ENCODE measurements around the gene ERAL1. TPM values are rescaled to one million over a fixed set of nuclear protein-coding genes. Genes with fewer than 3 reads are reported as not detected.
A peak's percentile ranks its signal among the peaks of the same experiment; 100 is the strongest.
"Not testable (repeated sequence)": the region's sequence is repeated elsewhere in the genome, so short reads cannot be mapped to it uniquely, and the experiment has no call there.

Gene ERAL1
- total RNA-seq, 4 donors from 2014 or later, result 39.4 to 45.2 (median 41.6) TPM

- WGBS, 2 donors, result 66 to 72% methylated on average over 5 of the region's 5 CpGs
- intact Hi-C loops (cut with DNase I; ENCODE audit: low total_unique reads), result no loop called here
- DNase-seq (ENCODE audit: low spot score in 2 of 2), result no peak
- TF ChIP-seq CTCF (IDR thresholded peaks at IDR 0.05), result no peak
- TF ChIP-seq POLR2A (IDR thresholded peaks at IDR 0.05), result no peak
- no peak overlapping the region for H3K4me3 ChIP-seq (ENCODE audit: low read depth, poor library complexity, severe bottlenecking)
These were observed 35.2 kb downstream of the ERAL1 start for GRCh38 chr17:28889996-28890395.

GRCh38 chr17:28891201-28891600 lies 36.4 kb downstream of the ERAL1 start:
- DNase-seq (ENCODE audit: low spot score in 2 of 2), result no peak
- intact Hi-C loops (cut with DNase I; ENCODE audit: low total_unique reads), result no loop called here
- WGBS, 2 donors, result 90 to 95% methylated on average over 1 of the region's 1 CpG
- H3K4me3 ChIP-seq (ENCODE audit: low read depth, poor library complexity, severe bottlenecking), result no peak overlapping the region
- TF ChIP-seq CTCF (IDR thresholded peaks at IDR 0.05) (no peak), POLR2A (IDR thresholded peaks at IDR 0.05) (no peak)

DNA sequence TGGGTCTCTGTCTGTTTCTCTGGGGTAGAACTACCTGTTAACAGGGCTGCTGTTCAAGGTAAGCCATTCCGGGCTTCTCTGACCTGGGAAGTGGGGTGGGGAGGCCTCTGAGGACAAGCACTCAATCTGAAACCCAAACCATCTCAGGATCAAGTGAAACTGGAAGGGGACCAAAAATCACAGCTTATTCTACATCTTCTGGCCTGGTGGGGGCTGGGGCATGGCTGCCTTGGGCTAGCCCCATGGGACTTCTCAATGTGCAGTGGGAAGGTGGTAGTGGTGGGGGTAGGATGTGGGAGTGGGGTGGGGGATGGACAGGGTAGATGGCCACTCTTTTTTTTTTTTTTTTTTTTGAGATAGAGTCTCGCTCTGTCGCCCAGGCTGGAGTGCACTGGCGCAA lies 37.2 kb downstream of the ERAL1 start:
- DNase-seq (ENCODE audit: low spot score in 2 of 2), result no peak
- 89 to 92% methylated on average over 4 of the region's 4 CpGs for WGBS, 2 donors
- intact Hi-C loops (cut with DNase I; ENCODE audit: low total_unique reads), result no loop called here
- TF ChIP-seq CTCF (IDR thresholded peaks at IDR 0.05), result no peak
- no peak for TF ChIP-seq POLR2A (IDR thresholded peaks at IDR 0.05)
- no peak overlapping the region for H3K4me3 ChIP-seq (ENCODE audit: low read depth, poor library complexity, severe bottlenecking)

GRCh38 chr17:28893248-28894183 lies 38.7 kb downstream of the ERAL1 start:
- intact Hi-C loops (cut with DNase I; ENCODE audit: low total_unique reads); H3K4me3 ChIP-seq (ENCODE audit: low read depth, poor library complexity, severe bottlenecking); DNase-seq (ENCODE audit: low spot score in 2 of 2): not testable (repeated sequence)
- WGBS, 2 donors, result 53 to 55% methylated on average over 16 of the region's 16 CpGs

DNA sequence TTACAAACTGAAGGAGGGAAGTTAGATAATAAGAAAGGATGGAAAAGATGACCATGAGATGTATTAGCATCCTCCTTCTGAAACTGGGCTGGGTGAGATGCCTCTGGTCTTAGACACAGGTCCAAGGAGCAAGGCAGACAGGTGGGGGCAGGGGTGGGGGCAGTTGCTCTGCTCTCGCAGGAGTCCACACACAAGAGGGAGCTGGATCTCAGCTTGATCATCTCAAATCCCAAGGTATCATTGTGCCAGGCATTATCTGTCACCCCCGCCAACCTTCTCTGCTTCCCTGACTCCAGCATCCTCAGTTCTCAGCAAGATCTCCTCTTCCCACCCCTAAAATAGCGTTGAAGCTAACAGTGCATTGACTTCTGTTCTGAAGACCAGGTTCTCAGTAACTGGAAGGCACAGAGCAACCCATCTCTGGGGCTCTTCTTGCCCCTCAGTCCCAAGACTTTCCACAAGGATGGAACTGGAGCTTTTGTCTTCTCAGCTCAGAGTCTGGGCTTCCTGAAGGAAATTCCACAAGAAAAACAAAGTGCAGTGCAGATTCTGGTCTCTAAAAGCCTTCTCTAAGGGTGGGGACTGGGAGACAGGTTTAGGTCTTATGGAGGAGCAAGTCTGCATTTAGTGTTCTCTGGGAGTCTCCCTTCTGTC lies 41.1 kb downstream of the ERAL1 start:
- DNase-seq (ENCODE audit: low spot score in 2 of 2), result no peak
- TF ChIP-seq CTCF (IDR thresholded peaks at IDR 0.05) (no peak), POLR2A (IDR thresholded peaks at IDR 0.05) (no peak)
- intact Hi-C loops (cut with DNase I; ENCODE audit: low total_unique reads), result no loop called here
- WGBS, 2 donors, result 35 to 40% methylated on average over 3 of the region's 3 CpGs
- no peak overlapping the region for H3K4me3 ChIP-seq (ENCODE audit: low read depth, poor library complexity, severe bottlenecking)

DNA sequence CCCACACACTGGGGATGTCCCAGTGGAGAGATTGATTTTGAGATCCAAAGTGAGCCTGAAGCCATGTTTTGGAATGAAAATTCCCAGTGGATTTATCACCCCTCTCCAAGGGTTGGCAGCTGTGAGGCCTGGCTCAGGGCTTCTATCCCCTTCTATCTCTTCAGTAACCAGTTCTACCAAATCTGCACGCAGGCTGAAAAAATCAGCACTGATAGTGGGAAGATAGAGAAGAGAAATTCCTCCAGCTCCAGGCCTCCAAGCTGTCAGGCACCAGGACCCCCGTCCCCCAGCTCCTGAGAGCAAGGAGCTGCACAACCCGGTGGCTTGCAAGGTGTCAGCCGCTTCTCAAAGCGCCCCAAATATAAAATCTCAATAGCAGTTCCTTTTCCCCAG lies 41.7 kb downstream of the ERAL1 start:
- peak overlapping the region; percentile 83 for H3K4me3 ChIP-seq (ENCODE audit: low read depth, poor library complexity, severe bottlenecking)
- no peak for DNase-seq (ENCODE audit: low spot score in 2 of 2)
- intact Hi-C loops (cut with DNase I; ENCODE audit: low total_unique reads), result no loop called here
- 7 to 17% methylated on average over 5 of the region's 5 CpGs for WGBS, 2 donors
- TF ChIP-seq POLR2A (IDR thresholded peaks at IDR 0.05), result no peak
- TF ChIP-seq CTCF (IDR thresholded peaks at IDR 0.05), result no peak

All from lower leg skin (tissue), 4 donors.